ENCODE measurements around the gene QKI. TPM values are rescaled to one million over a fixed set of nuclear protein-coding genes. Genes with fewer than 3 reads are reported as not detected.
"Not testable (repeated sequence)": the region's sequence is repeated elsewhere in the genome, so short reads cannot be mapped to it uniquely, and the experiment has no call there.

The QKI gene
- total RNA-seq, 4 donors from 2014 or later: 229 to 300 (median 263) TPM

DNA sequence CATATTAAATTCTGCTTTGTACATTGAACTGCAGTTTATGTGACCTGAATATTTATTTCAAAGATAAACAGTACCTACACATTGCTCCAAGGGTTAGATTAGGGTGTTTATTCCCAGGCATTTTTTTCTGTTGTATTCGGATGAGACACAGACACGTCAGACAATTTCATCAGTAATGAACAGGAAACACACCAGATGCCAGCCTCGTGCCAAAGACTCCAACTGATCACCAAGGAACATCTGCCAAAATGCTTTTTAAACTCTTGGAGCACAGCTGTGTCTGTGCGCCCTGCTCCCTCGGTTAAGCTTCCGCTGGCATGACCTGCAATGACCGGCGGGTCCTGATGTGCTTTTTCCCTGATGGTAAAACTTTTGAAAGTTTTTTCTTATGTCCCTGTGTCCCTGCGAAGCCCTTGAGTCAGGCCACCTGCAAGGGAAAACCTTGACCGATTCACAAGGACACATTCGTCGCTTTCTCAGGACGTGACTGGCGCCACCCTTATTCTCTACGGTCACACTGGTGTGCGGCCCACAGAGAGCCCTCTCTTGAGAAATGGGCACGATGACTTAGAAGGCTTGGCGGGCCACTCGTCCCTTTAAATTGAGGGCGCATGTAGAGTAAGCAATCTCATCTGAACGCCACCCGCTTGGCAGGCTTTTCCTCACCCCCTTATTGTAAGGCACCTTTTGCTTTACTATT is 173.9 kb downstream of the QKI start:
- ATAC-seq (ENCODE audit: low FRiP score): no peak
- TF ChIP-seq CTCF (IDR thresholded peaks at IDR 0.05): no peak
- DNase-seq (ENCODE audit: low spot score): no peak

DNA sequence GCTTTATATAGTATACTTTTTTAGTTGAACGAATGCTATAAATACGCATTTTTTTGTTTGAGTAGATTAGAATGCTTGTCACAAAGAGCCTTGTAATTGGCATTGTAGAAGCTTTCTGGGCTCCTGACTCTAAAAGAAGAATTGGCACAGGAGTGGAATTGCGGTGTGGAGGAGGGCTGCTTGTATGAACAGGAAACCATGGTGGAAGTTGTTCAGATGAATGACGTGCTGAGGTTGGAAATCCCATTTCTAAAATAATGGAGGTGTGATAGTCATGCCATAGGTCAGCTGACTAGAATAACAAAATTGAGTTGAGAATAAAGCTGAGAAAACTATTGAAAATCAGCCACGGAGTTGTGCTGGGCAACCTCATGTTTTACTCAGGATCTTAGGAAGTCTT is 174.9 kb downstream of the QKI start:
- ATAC-seq (ENCODE audit: low FRiP score): no peak
- DNase-seq (ENCODE audit: low spot score): no peak
- TF ChIP-seq CTCF (IDR thresholded peaks at IDR 0.05): no peak

- ATAC-seq (ENCODE audit: low FRiP score); DNase-seq (ENCODE audit: low spot score): not testable (repeated sequence)
These were observed 175.6 kb downstream of the QKI start for GRCh38 chr6:163590132-163590531.

DNA sequence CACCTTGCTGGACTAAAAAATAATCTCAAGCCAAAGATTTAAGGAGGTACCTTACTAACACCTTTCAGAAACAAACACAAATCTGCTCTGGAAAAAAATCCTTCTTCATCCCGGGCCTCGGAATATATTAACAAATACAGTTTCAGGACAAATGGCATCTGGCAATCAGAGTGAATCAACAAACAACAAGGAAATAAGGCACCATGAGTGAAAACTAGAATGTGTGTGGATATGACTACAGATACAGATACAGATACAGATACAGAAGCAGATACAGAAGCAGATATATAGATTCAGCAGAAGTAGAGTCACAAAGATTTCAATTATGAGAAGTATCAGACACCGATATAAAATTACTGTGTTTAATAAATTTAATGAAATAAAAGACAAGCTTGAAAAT is 178.4 kb downstream of the QKI start:
- ATAC-seq (ENCODE audit: low FRiP score) (no peak), DNase-seq (ENCODE audit: low spot score) (no peak)
- TF ChIP-seq CTCF (IDR thresholded peaks at IDR 0.05): no peak

DNA sequence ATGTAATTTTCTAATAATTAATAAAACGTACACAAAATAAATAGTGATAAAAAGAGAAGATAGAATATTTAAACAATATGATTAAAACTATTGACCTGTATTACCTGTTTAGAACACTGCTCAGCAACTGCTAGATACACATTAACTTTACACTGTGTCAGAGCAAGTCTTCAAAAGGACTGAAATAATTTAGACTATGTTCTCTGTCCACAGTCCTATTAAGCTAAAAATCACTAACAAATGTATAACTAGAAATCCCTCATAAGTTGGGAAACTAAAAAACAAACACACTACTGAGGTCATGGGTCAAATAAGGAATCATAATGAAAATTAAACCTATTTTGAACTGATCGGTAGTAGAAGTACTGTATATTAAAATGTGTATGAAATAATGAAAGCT is 181.7 kb downstream of the QKI start:
- ATAC-seq (ENCODE audit: low FRiP score): no peak

GRCh38 chr6:163599136-163599535 is 184.6 kb downstream of the QKI start:
- no peak for DNase-seq (ENCODE audit: low spot score)
- ATAC-seq (ENCODE audit: low FRiP score): no peak
- TF ChIP-seq CTCF (IDR thresholded peaks at IDR 0.05): no peak

More for the DNA sequence above, 181.7 kb downstream of the QKI start:
- TF ChIP-seq CTCF (IDR thresholded peaks at IDR 0.05): no peak
- DNase-seq (ENCODE audit: low spot score): no peak

- TF ChIP-seq CTCF (IDR thresholded peaks at IDR 0.05): no peak
- DNase-seq (ENCODE audit: low spot score) (no peak), ATAC-seq (ENCODE audit: low FRiP score) (no peak)
These were observed 185.2 kb downstream of the QKI start for GRCh38 chr6:163599684-163600083.
